ENCODE results near the gene TMPRSS9.

TMPRSS9 gene

DNA sequence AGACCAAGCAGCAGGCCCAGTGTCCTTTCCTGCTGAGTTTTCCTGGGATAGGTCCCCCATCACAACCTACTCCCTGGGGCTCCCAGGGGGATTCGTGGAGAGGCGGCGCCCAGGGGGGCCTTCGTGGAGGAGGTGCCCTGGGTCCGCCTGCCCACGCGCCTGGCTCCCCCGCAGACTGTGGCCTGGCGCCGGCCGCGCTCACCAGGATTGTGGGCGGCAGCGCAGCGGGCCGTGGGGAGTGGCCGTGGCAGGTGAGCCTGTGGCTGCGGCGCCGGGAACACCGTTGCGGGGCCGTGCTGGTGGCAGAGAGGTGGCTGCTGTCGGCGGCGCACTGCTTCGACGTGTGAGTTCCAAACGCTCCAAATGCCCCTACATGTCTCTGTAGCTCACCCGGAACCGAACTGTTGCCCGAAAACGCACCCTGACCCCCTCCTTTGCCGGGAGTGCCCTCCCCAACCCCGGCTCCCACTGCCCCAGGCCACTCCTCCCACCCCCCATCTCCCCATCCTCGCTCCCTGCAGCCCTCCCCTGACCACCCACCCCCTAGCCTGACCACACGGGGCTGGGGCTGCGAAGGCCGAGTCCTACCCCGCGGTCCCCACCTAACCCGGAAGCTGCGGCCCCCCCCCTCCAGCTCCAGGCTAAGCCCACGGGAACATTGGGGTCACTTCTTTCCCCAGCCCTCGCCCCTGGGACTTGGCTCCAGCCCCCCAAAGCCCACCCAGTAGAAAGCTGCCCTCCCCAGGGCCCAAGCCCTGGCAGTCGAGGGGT, 64.0 kb downstream of the TMPRSS9 start:
- no peak for DNase-seq

DNA sequence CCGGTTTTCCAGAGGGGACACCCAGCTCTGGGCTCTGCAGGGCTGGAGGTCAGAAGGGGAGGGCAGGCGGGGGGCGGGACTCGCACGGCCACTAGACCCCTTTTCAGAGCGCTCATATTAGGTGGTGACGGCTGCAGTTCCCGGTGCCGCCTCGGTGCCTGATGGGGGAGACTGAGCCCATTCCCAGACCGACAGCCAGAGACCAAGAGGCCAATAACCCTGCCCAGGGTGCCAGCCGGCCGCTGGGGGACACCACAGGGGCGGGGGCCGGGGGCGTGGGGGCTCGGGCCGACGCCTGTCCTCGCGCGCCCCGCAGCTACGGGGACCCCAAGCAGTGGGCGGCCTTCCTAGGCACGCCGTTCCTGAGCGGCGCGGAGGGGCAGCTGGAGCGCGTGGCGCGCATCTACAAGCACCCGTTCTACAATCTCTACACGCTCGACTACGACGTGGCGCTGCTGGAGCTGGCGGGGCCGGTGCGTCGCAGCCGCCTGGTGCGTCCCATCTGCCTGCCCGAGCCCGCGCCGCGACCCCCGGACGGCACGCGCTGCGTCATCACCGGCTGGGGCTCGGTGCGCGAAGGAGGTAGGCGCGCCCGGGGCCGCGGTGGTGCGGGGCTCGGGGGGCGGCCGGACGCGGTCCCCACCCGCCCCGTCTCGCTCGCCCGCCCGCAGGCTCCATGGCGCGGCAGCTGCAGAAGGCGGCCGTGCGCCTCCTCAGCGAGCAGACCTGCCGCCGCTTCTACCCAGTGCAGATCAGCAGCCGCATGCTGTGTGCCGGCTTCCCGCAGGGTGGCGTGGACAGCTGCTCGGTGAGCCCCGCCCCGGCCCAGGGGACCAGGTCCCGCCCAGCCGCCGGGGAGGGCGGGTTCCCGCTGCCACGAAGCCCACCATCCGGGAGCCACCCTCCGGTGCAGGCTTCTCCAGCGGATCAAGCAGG, 64.9 kb downstream of the TMPRSS9 start:
- no peak for DNase-seq

DNA sequence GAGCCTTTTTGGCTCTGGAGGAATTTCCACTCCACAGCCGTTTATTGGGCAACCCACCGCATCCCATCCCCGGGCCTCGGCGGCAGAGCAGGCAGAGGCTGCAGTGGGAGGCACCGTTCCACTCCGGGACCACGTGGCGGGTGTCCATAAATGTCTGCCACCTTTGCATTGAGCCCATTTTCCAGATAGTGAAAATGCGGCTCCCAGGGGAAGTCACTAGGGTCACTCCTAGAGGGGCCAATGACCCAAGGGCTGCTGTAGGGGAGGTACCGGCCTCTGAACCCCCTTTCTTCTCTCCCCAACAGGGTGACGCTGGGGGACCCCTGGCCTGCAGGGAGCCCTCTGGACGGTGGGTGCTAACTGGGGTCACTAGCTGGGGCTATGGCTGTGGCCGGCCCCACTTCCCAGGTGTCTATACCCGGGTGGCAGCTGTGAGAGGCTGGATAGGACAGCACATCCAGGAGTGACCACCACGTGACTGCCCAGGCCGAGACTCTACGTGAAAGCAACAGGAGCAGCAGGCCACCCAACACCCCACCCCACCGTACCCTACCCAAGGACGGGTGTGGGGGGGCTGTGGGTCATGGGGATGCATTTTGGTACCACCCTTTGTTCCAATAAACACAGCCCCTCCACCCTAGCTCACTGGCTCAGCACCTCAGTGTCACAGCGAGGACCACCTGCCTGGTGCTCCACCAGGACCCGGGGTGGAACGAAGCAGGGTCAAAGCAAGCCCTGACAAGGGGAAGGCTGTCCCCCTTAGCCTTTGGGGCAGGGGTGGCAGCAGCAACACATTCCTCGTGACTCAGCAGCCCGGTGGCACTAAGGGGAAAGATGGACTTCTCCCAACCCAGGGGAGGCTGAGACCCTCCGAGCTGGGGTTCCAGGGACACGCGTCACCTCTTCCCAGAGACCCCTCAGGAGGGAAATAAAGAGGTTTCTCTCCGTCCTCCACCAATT, 65.8 kb downstream of the TMPRSS9 start:
- no peak for DNase-seq

DNA sequence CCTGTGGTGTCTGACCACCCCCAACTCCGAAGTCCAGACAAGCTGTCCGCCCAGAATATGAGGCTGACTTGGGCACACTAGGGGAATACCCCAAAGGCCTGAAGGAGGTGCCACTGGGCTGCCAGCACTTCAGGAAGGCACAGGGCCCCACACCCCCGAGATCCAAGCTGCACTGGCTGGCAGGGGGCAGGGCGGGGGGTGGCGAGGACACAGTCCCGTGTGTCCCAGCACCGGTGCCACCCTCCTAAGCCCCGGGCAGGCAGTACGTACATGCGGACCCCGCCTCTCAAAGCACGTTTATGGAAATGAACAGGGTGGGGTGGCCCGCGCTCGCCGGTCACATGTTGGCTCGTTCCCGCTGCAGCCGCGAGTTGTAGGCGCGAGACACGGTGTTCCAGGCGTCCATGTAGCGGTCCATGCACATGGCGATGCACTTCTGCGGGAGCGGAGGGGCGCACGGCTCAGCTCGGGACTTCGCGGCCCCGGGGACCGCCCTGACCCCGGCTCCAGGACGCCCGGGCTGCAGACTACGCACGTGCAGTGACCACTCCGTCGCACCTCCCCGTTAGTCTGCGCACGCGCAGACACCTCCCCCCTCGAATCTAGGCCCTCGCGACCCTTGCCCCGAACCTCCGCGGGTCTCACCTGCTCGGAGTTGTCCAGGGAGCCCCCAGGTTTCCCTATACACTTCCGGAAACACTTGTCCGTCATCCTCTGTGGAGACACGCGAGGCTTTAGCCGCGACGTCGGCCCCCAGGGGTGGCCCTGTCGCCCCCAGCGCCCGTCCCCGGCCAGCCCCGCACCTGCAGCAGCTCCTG, 66.8 kb downstream of the TMPRSS9 start:
- peak; percentile 25 for DNase-seq

DNA sequence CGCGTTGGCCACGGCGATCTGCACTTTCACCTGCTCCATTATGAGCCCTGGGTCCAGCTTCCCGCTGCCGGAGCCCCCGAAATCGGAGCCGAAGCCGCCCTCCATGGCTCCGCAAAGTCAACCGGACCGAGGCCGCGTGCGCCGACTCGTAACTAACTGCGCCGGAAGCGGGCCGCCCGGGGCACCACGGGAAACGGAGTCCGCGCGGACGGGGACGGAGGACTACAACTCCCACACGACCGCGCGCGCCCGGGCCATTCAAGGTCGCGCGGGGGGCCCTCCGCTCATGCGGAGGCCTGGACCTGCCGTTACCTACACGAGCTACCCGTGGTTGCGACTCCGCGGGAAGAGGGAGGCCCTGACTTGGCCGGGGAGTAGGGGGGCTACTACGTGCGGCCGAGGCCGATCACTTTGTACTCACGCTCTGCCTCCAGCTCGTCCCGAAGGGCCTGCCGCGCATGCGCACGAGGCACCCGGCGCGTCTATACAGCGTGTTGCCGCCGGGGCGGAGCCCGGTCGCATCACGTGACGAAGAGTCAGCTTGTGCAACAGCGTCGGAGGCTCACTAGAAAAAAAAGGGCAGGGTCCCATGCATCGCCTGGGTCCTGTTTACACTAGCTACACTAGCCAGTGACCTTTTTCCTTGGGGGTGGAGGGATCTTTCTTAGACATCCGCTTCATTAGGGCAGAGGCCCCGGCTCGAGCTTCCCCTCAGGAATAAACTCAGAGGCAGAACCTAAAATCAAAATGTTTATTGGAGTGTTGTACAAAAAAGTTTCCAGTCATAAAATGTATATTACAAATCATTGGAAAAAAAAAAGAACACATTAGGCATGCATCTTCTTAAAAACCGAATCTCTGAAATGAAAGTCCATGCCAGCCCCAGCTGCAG, 67.6 kb downstream of the TMPRSS9 start, which contains the start of gene TIMM13:
Gene TIMM13, minus strand, starts transcription at position 158 of the 892 bp plus-strand sequence. Its CDS starts 53 bp downstream, at position 105.
- peak; percentile 95 for DNase-seq

DNA sequence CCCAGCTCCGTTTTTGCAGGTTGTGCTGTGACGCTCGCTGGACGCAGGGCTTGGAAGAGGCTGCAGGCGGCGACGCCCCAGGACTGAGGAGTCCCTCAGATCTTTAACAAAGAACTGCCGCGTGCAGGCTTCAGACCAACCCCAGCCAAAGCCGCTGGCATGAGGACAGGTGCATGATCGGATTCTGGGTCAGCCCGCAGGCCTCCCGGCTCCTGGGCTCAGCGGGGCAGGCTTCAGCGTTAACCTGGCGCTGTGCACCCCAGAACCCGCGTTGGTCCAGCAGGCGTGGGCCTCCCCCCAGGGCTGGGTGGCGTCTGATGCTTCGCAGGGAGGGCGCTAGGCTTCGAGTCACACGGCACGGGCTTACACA, 68.2 kb downstream of the TMPRSS9 start:
- DNase-seq, result no peak

DNA sequence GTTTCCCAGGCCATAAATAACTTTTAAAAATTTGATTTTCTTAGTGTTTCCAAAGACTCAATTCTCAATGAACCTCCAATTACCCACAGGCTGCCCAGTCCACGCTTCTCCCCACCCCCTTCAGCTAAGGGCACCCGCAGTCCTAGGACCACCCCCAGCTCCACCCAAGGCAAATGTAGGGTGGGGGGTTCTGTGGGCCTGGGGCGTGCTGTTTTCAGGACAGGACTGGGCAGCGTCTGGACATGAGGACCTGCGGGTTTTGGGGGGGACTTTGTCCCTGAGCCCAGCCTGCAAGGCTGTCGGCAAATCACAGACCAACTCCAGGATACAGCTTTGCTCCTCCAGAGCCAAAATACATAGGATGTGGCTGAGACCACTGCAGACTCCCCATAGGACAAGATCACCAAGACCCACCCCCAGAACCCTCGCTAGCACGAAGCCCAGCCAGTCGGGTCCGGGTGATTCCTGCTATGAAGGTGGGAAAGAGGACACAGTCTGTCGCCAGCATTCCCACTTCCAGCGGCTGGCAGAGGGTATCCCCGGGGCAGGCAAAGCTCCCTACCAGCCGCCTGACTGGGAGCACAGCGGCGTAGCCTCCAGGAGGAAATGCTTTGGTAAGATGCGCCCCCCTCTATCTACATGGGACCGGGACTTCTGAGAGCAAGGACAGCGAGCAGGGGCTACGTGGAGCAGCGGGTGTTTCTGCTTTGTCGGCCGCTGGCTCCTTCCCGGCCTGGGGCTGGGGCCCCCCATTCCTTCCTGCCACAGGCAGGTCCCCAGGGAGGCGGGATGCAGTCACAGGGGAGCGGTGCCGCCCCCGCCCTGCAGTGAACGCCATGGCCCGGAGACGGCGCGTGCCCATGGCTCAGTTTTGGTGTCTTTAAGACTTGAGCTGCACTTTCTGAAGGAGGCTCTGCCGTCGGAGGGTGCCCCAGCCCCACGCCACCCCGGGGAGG, 69.0 kb downstream of the TMPRSS9 start:
- DNase-seq, result no peak

DNA sequence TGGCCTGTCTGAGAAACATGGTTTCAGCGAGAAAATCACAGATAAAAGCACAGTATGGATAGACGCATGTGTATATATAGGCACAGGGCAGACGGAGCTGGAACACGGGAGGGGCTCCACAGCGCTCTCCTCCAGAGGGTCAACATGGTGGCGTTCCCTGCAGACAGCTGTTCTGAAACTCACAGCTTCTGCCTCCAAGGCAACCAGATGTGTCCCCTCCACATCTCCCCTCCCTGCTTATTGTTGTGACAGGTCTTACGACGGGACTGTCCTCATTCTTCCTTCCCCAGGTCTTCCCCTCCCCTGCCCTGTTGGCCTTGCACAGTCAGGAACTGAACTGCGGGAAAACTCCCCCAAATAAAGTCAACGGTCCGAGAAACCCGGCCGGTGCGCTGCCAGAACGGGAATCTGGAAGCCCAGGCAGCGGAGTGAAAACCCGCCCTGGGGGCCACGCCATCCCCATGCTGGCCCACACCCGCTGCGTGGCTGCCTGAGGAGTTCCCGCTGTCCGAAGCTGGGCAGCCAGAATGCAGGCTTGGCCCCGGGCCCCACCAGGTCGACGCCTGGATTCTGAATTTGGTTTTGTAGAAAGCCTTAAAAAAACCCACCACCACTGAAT, 70.0 kb downstream of the TMPRSS9 start:
- no peak for DNase-seq

DNA sequence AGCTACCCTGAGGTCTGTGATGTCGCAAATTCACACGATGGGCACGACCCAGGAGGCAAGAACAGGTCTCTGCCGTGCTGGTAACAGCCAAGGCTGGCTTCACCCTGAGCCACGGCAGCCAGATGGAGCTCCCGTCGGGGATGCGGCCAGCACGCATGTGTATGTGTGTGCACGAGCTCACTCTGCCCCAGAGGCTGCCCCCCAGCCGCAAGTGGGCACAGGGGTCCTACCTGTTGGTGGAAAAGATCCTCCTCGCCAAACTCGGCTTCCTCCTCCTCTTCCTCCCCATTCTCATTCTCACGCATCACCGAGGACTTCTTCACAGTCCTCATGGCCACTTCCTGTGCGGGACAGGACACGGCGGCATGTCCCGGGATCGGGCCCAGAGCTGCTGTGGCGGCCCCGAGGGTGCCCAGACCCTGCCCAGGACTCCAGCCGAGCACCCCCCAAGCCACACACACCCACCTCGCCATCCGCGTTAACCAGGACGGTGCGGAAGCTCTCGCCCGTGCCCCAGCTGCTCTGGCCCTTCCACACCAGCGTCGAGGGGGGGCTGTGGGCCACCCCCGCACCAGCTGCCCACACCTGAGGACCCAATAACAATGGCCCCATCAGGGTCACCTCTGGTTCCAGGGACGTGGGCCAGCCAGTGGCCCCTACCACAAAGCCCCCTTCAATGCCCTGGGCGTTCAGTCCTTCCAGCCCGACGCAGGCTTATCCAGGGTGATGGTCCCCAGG, 71.4 kb downstream of the TMPRSS9 start:
- no peak for DNase-seq

DNA sequence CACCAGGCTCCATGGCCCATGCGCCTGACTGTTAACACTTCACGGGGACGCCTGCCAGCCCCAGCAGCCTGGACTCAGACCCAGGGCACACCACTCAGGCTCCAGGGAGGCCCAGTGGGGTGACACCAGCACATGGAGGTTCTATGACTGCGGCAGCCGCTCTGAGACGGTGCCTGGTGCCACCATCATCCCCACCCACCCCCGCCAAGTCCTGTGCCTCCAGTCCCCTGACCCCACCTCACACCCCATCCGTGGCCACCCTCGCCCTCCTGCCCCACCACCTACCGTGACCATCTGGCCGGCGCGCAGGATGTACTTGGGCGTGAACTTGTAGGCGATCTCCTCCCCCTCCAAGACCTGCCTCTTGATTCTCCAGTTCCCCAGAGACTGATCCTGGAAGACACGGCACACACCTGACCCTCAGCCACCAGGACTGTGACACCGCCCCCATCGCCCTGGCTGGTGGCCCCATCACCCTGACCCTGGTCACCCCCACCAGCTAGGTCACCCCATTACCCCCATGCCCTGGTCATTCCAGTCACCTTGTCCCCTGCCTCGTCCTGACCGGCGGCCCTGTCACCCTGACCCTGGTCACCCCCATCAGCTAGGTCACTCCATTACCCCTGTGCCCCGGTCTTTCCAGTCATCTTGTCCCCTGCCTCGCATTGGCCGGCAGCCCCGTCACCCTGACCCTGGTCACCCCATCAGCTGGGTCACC, 72.2 kb downstream of the TMPRSS9 start:
- DNase-seq, result no peak

DNA sequence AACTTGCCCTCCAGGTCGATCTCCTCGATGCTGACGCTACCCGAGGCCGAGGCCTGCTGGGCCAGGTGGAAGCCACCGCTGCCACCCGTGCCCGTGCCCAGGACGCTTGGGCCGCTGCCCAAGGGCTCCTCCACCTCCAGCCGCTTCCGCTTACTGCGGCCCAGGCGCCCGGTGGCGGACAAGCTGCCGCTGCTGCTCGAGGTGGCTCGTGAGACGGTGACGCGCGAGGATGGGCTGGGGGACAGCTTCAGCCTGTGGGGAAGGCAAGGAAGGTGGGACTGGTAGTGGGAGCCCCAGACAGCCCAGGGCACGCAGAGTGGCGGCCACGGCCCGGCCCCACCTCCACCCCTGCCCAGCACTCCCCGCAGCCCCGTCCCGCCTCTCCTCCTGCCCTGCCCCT, 73.8 kb downstream of the TMPRSS9 start:
- DNase-seq, result no peak

DNA sequence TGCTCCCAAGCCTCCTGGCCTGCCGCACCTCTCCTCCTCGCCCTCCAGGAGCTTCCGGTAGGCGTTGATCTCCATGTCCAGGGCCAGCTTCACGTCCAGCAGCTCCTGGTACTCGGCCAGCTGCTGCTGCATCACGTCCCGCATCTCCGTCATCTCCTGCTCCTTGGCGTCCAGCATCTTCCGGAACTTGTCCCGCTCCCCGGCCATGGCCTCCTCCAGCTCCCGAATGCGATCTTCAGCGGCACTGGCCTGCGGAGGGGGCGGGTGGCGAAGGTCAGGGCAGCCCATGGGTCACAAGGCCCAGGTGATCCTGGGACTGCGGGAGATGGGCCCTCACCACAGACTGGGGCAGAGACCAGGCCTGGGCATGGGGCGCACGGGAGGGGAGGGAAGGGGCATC, 74.2 kb downstream of the TMPRSS9 start:
- no peak for DNase-seq

DNA sequence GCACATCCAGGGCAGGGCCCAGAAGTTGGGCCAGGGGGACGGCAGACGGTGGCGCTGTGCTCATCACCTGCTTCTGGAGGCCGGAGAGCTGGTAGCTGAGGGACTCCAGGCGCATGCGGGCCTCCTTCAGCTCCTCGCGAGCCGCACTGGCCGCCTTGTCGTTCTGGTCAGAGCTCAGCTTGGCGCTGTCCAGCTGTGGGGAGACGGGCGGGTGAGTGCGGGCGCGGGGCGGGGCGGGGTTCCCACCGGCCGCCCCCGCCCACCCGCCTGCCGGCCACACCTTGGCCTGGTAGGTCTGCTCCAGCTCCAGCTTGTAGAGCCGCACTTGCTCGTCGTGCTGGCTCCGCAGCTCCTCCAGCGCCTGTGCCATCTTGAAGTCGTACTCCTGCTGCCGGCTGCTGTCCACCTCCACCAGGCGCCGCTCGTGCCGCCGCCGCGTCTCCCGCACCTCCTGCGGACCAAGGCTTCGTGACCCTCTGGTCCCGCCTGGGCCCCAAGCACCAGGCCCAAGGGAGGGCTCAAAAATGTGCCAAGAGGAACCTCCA, 74.7 kb downstream of the TMPRSS9 start:
- no peak for DNase-seq

DNA sequence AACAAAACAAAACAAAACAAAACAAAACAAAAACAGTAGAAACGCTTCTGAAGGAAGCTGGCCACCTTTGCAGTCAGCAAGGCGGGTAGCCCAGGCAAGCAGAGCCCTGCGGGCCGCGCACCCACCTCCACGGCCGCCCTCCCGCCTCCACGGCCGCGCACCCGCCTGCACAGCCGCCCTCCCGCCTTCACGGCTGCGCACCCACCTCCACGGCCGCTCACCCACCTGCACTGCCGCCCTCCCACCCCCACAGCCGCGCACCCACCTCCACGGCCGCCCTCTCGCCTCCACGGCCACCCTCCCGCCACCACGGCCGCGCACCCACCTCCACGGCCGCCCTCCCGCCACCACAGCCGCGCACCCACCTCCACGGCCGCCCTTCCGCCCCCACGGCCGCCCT, 76.3 kb downstream of the TMPRSS9 start:
- no peak for DNase-seq

DNA sequence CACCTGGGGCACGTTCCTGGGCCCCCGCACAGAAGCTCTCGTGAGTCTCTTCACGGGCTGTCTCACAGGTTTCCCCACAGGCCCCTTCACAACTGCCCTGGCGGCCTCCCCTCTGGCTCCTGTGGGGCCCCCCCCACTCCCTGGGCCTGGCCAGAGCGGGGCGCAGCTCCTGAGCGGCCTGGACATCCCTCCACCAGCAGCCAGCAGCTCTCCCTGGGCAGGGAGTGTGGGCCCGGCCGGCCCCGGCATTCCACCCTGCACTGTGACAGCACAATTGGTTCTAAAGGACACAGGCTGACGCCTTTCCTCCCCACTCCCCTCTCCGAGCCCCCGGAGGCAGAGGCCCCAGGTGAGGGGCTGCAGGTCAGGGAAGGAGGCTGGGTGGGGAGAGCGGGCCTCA, 76.9 kb downstream of the TMPRSS9 start:
- DNase-seq, result no peak

DNA sequence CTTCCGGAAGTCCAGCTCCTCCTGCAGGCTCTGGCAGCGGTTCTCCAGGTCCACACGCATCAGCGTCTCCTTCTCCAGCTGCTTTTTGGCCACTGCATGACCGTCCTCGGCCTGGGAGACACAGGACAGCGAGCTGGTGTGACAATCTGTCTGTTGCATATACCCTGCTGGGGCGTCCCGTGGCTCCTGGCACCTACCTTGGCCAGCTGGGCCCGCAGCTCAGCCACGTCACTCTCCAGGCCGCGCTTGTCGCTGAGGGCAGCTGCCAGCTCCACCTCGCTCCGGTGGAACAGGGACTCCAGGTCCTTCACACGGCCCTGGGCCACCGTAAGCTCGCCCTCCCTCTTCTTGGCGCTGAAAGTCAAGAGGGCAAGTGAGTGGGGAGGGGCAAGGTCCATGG, 78.1 kb downstream of the TMPRSS9 start:
- DNase-seq, result peak; percentile 1

DNA sequence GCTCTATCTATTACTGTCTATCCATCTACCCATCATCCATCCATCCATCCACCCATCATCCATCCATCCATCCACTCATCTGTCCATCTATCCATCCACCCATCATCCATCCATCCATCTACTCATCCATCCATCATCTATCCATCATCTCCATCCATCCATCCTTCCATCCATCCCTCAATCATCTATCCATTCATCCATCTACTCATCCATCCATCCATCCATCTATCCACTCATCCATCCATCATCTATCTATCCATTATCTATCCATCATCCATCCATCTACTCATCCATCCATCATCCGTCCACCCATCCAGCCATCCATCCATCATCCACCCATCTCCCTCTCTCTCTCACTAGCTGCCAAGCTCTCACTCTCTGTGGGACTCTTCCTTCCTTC, 80.5 kb downstream of the TMPRSS9 start:
- DNase-seq, result no peak
